HG02970 (cell line): ENCODE results near the gene MAP2K7.
"Not testable (repeated sequence)": the region's sequence is repeated elsewhere in the genome, so short reads cannot be mapped to it uniquely, and the experiment has no call there.

ENCODE experiments used
- ATAC-seq: cut with Tn5 transposase; IDR thresholded peaks from one replicate; pipeline ENCODE4 v1.9.1; 2021; ENCODE audit warnings: mild to moderate bottlenecking, moderate library complexity, moderate number of reproducible peaks; ENCODE audit not compliant: unreplicated experiment, low FRiP score

The MAP2K7 gene

GRCh38 chr19:7883105-7883504, 20.6 kb upstream of the MAP2K7 start:
- ATAC-seq: no peak

DNA sequence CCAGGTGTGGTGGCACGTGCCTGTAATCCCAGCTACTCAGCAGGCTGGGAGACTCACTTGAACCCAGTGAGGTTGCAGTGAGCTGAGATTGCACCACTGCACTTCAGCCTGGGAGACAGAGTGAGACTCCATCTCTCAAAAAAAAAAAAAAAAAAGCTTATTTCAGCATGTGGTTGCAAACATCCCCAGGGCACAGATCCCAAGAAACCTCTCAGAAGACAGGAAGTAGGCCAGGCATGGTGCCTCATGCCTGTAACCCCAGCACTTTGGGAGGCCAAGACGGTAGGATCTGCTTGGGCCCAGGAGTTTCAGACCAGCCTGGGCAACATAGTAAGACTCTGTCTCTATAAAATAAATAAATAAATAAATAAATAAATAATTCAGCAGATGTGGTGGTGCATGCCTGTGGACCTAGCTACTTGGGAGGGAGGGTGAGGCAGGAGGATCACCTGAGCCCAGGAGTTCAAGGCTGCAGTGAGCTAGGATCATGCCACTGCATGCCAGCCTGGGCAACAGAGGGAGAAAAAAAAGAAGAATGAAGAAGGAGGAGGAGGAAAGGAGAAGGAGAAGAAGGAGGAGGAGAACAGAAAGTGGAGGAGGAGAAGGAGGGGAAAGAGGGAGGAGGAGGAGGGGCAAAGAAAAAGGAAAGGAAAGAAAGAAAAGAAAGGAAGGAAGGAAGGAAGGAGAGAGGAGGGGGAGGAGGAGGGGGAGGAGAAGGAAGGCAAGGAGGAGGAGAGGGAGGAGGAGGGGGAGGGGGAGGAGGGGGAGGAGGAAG, 19.7 kb upstream of the MAP2K7 start:
- ATAC-seq: no peak

GRCh38 chr19:7885818-7886217, 17.9 kb upstream of the MAP2K7 start:
- ATAC-seq: no peak

DNA sequence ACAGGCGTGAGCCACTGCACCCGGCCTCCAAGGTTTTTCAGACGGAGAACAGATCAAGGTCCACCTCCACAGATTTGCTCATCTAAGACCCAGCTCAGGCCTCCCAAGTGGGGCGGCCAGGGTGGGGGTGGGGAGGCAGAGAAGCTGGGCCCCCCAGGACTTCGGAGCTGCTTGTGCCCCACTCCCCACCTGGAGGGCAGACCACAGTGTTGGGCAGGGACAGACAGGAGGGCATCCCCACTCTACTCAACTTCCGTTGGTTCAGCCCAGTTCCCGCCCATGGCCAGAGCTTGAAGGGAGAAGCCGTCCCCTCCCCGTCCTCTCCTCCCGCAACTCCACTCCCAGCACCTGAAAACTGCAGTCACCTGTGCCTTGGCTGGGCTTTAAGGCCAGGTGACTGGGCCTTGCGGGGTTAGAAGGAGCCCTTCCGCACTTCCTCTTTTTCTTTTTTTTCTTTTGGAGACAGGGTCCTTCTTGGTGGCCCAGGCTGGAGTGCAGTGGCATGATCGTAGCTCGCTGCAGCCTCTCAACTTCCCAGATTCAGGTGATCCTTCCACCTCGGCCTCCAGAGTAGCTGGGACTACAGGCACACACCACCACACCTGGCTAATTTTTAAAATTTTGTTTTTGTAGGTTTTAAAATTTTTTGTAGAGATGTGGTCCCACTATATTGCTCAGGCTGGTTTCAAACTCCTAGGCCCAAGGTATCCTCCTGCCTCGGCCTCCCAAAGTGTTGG, 16.1 kb upstream of the MAP2K7 start:
- ATAC-seq: no peak

GRCh38 chr19:7888145-7888825, 15.4 kb upstream of the MAP2K7 start, which contains the start of gene LRRC8E:
Gene LRRC8E, plus strand, starts transcription at chr19:7888510. Its CDS starts 7,094 bp downstream, at chr19:7895604.
- ATAC-seq: no peak

- ATAC-seq: no peak
Measured at GRCh38 chr19:7888826-7889217, 14.9 kb upstream of the MAP2K7 start.

- ATAC-seq: not testable (repeated sequence)
Measured at GRCh38 chr19:7893362-7894101, 10.1 kb upstream of the MAP2K7 start.

- no peak for ATAC-seq
Measured at GRCh38 chr19:7894612-7895309, 8.9 kb upstream of the MAP2K7 start.

DNA sequence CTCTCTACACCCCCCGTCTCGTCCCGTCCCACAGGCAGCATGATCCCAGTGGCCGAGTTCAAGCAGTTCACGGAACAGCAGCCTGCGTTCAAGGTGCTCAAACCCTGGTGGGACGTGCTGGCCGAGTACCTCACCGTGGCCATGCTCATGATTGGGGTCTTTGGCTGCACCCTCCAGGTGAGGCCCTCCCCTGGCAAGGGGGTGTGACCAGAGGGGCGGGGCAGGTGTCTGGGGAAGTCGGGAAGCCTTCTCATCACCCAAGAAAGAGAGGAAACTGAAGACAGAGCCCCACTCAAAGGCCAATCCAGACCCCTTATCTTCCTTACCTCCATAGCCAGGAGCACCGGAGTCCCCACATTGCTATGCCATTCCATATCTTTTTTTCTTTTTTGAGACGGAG, 8.1 kb upstream of the MAP2K7 start:
- no peak for ATAC-seq

GRCh38 chr19:7897292-7897691, 6.4 kb upstream of the MAP2K7 start:
- ATAC-seq: no peak

DNA sequence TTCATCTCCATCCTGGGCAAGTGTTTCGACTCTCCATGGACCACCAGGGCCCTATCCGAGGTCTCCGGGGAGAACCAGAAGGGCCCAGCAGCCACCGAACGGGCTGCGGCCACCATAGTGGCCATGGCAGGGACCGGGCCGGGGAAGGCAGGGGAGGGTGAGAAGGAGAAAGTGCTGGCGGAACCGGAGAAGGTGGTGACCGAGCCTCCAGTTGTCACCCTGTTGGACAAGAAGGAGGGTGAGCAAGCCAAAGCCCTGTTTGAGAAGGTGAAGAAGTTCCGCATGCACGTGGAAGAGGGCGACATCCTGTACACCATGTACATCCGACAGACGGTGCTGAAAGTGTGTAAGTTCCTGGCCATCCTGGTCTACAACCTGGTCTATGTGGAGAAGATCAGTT, 4.7 kb upstream of the MAP2K7 start:
- no peak for ATAC-seq

GRCh38 chr19:7899751-7900378, 3.8 kb upstream of the MAP2K7 start:
- no peak for ATAC-seq

- ATAC-seq: no peak
Measured at GRCh38 chr19:7900401-7900870, 3.2 kb upstream of the MAP2K7 start.

- ATAC-seq: no peak
Measured at GRCh38 chr19:7900931-7901330, 2.7 kb upstream of the MAP2K7 start.

GRCh38 chr19:7901337-7901736, 2.3 kb upstream of the MAP2K7 start:
- ATAC-seq: no peak

GRCh38 chr19:7902796-7903243, 857 bp upstream of the MAP2K7 start:
- no peak for ATAC-seq

DNA sequence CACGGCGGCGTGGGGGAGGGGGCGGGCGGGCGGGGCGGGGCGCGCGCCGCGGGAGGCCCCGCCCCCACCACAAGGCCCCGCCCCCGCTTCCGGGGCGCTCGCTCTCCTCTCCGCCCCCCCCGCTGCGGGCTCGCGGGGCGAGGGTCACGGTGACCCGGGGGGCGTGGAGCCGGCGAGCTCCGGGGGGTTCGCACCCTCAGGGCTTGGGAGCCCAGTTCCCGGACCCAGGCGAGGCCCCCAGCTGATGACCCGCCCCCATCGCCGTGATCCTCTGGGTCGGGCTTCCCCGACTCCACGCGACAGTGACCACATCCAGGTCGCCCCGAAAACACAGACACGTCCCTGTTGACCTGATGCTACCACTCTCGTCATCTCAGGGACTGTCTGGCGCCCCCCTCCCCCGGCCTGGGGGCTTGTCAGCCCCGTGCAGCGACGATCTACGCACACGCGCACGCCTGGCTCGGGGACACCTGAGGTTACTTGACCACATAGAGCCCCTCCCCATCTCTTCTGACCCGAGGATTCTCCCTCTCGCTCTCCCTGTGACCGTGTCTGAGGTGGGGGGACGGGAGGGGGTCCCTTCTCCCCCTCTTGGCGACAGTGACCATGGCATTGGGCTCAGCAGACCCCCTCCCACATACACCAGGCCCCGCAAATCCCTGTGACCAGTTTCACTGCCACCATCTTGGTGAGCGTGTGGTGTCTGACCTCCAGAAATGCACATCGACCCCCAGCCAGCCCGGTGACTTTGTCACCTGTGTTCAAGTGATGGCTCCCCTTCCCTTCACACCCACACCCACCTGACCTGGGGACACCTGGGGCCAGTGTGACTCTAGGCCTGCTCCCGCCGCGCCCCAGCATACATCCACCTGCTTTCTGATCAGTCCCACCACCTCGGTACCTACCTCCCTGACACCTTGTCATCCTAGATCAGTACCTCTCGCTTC, 670 bp downstream of the MAP2K7 start:
- ATAC-seq: no peak

DNA sequence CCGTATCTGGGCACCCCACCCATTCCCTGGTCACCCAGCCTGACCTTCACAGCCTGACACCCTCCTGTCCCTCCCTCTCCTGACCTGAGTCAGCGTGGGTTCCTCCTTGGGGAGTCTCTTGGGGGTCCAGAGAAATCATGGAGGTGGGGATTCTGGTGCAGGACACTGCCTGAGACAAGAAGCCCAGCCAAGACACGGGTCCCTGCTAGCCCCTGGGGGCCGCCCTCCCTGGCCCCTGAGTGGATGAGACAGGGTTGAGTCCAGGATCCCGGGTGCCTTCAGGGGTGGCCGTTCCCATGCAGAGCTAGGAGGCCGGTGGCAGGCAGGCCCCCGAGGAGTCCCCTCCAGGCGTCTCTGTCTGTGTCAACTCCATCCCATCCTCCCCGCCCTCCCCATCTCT, 1.6 kb downstream of the MAP2K7 start:
- no peak for ATAC-seq
